ENCODE measurements around the gene ABCC11.

DNA sequence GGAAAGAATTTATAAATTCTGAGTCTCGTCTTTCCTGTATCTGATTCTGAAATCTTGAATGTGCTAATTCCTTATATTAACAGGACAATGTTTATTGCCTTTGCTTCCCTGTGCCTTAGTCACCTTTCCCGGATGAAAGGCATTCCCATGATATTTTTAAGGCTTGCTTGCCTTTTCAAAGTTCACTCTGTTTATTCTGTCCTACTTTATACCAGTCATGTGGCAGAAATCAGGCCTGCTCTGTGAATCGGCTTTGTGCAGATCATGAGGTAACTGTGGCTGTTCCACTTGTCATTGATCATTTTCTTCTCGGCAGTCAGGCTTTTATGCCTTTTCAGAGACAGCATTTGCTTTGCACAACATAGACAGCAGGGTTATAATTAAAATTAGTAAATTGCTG, 28.8 kb upstream of the ABCC11 start:
- TF ChIP-seq, protein P1, sequence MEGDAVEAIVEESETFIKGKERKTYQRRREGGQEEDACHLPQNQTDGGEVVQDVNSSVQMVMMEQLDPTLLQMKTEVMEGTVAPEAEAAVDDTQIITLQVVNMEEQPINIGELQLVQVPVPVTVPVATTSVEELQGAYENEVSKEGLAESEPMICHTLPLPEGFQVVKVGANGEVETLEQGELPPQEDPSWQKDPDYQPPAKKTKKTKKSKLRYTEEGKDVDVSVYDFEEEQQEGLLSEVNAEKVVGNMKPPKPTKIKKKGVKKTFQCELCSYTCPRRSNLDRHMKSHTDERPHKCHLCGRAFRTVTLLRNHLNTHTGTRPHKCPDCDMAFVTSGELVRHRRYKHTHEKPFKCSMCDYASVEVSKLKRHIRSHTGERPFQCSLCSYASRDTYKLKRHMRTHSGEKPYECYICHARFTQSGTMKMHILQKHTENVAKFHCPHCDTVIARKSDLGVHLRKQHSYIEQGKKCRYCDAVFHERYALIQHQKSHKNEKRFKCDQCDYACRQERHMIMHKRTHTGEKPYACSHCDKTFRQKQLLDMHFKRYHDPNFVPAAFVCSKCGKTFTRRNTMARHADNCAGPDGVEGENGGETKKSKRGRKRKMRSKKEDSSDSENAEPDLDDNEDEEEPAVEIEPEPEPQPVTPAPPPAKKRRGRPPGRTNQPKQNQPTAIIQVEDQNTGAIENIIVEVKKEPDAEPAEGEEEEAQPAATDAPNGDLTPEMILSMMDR (IDR thresholded peaks at IDR 0.05): no peak
- no peak for TF ChIP-seq EZH2 (IDR thresholded peaks at IDR 0.05; ENCODE audit: borderline replicate concordance, insufficient read depth, low read depth, low read length, poor library complexity, severe bottlenecking)
